Measurements from ENCODE around the gene GPAM.

The GPAM gene

GRCh38 chr10:112225771-112226438, 42.3 kb upstream of the GPAM start:
- Histone ChIP-seq H3K4me1 (ENCODE audit: control insufficient read depth, insufficient read depth, low read length) (no peaks in the 10 kb centered on the region), H3K9me3 (ENCODE audit: control insufficient read depth, low read length) (no peaks in the 10 kb centered on the region), H3K27ac (ENCODE audit: insufficient read depth, low read depth, low read length, poor library complexity, severe bottlenecking) (no peak overlapping the region), H3K4me3 (ENCODE audit: insufficient read depth, low read depth, low read length) (no peak overlapping the region), H3K27me3 (ENCODE audit: control insufficient read depth, insufficient read depth, low read length, poor library complexity, severe bottlenecking) (no peaks in the 10 kb centered on the region), H3K36me3 (ENCODE audit: control insufficient read depth, insufficient read depth, low read length) (no peaks in the 10 kb centered on the region)
- 95 to 97% methylated on average over 2 to 4 of the region's 4 CpGs for WGBS, 2 experiments

- no peaks in the 10 kb centered on the region for H3K9me3 ChIP-seq (ENCODE audit: control insufficient read depth, low read length)
- H3K27ac ChIP-seq (ENCODE audit: insufficient read depth, low read depth, low read length, poor library complexity, severe bottlenecking): no peak overlapping the region
- no peaks in the 10 kb centered on the region for H3K4me1 ChIP-seq (ENCODE audit: control insufficient read depth, insufficient read depth, low read length)
- 86 to 95% methylated on average over 3 of the region's 3 CpGs for WGBS, 2 experiments
- no peak overlapping the region for H3K4me3 ChIP-seq (ENCODE audit: insufficient read depth, low read depth, low read length)
- H3K27me3 ChIP-seq (ENCODE audit: control insufficient read depth, insufficient read depth, low read length, poor library complexity, severe bottlenecking): no peaks in the 10 kb centered on the region
- H3K36me3 ChIP-seq (ENCODE audit: control insufficient read depth, insufficient read depth, low read length): no peaks in the 10 kb centered on the region
Observed at GRCh38 chr10:112224933-112225529, 41.5 kb upstream of the GPAM start.

GRCh38 chr10:112223725-112224124, 40.2 kb upstream of the GPAM start:
- Histone ChIP-seq H3K27me3 (ENCODE audit: control insufficient read depth, insufficient read depth, low read length, poor library complexity, severe bottlenecking) (no peaks in the 10 kb centered on the region), H3K4me1 (ENCODE audit: control insufficient read depth, insufficient read depth, low read length) (no peaks in the 10 kb centered on the region), H3K9me3 (ENCODE audit: control insufficient read depth, low read length) (no peaks in the 10 kb centered on the region), H3K4me3 (ENCODE audit: insufficient read depth, low read depth, low read length) (no peak overlapping the region), H3K36me3 (ENCODE audit: control insufficient read depth, insufficient read depth, low read length) (no peaks in the 10 kb centered on the region), H3K27ac (ENCODE audit: insufficient read depth, low read depth, low read length, poor library complexity, severe bottlenecking) (no peak overlapping the region)
- WGBS, 2 experiments: 79 to 93% methylated on average over 2 of the region's 2 CpGs

GRCh38 chr10:112222799-112223198, 39.2 kb upstream of the GPAM start:
- Histone ChIP-seq H3K27me3 (ENCODE audit: control insufficient read depth, insufficient read depth, low read length, poor library complexity, severe bottlenecking) (no peaks in the 10 kb centered on the region), H3K36me3 (ENCODE audit: control insufficient read depth, insufficient read depth, low read length) (no peaks in the 10 kb centered on the region), H3K4me3 (ENCODE audit: insufficient read depth, low read depth, low read length) (no peak overlapping the region), H3K9me3 (ENCODE audit: control insufficient read depth, low read length) (no peaks in the 10 kb centered on the region), H3K4me1 (ENCODE audit: control insufficient read depth, insufficient read depth, low read length) (no peaks in the 10 kb centered on the region), H3K27ac (ENCODE audit: insufficient read depth, low read depth, low read length, poor library complexity, severe bottlenecking) (no peak overlapping the region)
- 87 to 90% methylated on average over 2 of the region's 2 CpGs for WGBS, 2 experiments

- H3K9me3 ChIP-seq (ENCODE audit: control insufficient read depth, low read length): no peaks in the 10 kb centered on the region
- H3K27me3 ChIP-seq (ENCODE audit: control insufficient read depth, insufficient read depth, low read length, poor library complexity, severe bottlenecking): no peaks in the 10 kb centered on the region
- 84 to 100% methylated on average over 1 to 3 of the region's 3 CpGs for WGBS, 2 experiments
- H3K36me3 ChIP-seq (ENCODE audit: control insufficient read depth, insufficient read depth, low read length): no peaks in the 10 kb centered on the region
- no peak overlapping the region for H3K27ac ChIP-seq (ENCODE audit: insufficient read depth, low read depth, low read length, poor library complexity, severe bottlenecking)
- no peak overlapping the region for H3K4me3 ChIP-seq (ENCODE audit: insufficient read depth, low read depth, low read length)
- H3K4me1 ChIP-seq (ENCODE audit: control insufficient read depth, insufficient read depth, low read length): no peaks in the 10 kb centered on the region
Observed at GRCh38 chr10:112221545-112221944, 38.0 kb upstream of the GPAM start.

GRCh38 chr10:112218960-112219359, 35.4 kb upstream of the GPAM start:
- Histone ChIP-seq H3K4me1 (ENCODE audit: control insufficient read depth, insufficient read depth, low read length) (peaks cover 10% of the 10 kb centered on the region), H3K27ac (ENCODE audit: insufficient read depth, low read depth, low read length, poor library complexity, severe bottlenecking) (no peak overlapping the region), H3K4me3 (ENCODE audit: insufficient read depth, low read depth, low read length) (no peak overlapping the region), H3K36me3 (ENCODE audit: control insufficient read depth, insufficient read depth, low read length) (no peaks in the 10 kb centered on the region), H3K9me3 (ENCODE audit: control insufficient read depth, low read length) (no peaks in the 10 kb centered on the region), H3K27me3 (ENCODE audit: control insufficient read depth, insufficient read depth, low read length, poor library complexity, severe bottlenecking) (no peaks in the 10 kb centered on the region)
- 70 to 94% methylated on average over 2 of the region's 2 CpGs for WGBS, 2 experiments

GRCh38 chr10:112218036-112218390, 34.4 kb upstream of the GPAM start:
- no peak overlapping the region for H3K4me3 ChIP-seq (ENCODE audit: insufficient read depth, low read depth, low read length)
- H3K9me3 ChIP-seq (ENCODE audit: control insufficient read depth, low read length): no peaks in the 10 kb centered on the region
- no peaks in the 10 kb centered on the region for H3K27me3 ChIP-seq (ENCODE audit: control insufficient read depth, insufficient read depth, low read length, poor library complexity, severe bottlenecking)
- H3K27ac ChIP-seq (ENCODE audit: insufficient read depth, low read depth, low read length, poor library complexity, severe bottlenecking): no peak overlapping the region
- H3K4me1 ChIP-seq (ENCODE audit: control insufficient read depth, insufficient read depth, low read length): peaks cover 10% of the 10 kb centered on the region
- WGBS, 2 experiments: 86 to 90% methylated on average over 4 of the region's 4 CpGs
- H3K36me3 ChIP-seq (ENCODE audit: control insufficient read depth, insufficient read depth, low read length): no peaks in the 10 kb centered on the region

- Histone ChIP-seq H3K4me3 (ENCODE audit: insufficient read depth, low read depth, low read length) (no peak overlapping the region), H3K9me3 (ENCODE audit: control insufficient read depth, low read length) (no peaks in the 10 kb centered on the region), H3K27ac (ENCODE audit: insufficient read depth, low read depth, low read length, poor library complexity, severe bottlenecking) (no peak overlapping the region), H3K4me1 (ENCODE audit: control insufficient read depth, insufficient read depth, low read length) (peaks cover 10% of the 10 kb centered on the region), H3K27me3 (ENCODE audit: control insufficient read depth, insufficient read depth, low read length, poor library complexity, severe bottlenecking) (no peaks in the 10 kb centered on the region), H3K36me3 (ENCODE audit: control insufficient read depth, insufficient read depth, low read length) (no peaks in the 10 kb centered on the region)
- WGBS, 2 experiments: 88 to 91% methylated on average over 3 of the region's 4 CpGs
Observed at GRCh38 chr10:112217386-112218035, 33.9 kb upstream of the GPAM start.

GRCh38 chr10:112216966-112217365, 33.4 kb upstream of the GPAM start:
- Histone ChIP-seq H3K36me3 (ENCODE audit: control insufficient read depth, insufficient read depth, low read length) (no peaks in the 10 kb centered on the region), H3K4me3 (ENCODE audit: insufficient read depth, low read depth, low read length) (no peak overlapping the region), H3K27ac (ENCODE audit: insufficient read depth, low read depth, low read length, poor library complexity, severe bottlenecking) (no peak overlapping the region), H3K27me3 (ENCODE audit: control insufficient read depth, insufficient read depth, low read length, poor library complexity, severe bottlenecking) (no peaks in the 10 kb centered on the region), H3K9me3 (ENCODE audit: control insufficient read depth, low read length) (no peaks in the 10 kb centered on the region), H3K4me1 (ENCODE audit: control insufficient read depth, insufficient read depth, low read length) (peaks cover 10% of the 10 kb centered on the region)
- 94 to 99% methylated on average over 4 to 5 of the region's 5 CpGs for WGBS, 2 experiments

- 100% methylated on average over 2 of the region's 2 CpGs for WGBS, 2 experiments
- Histone ChIP-seq H3K4me3 (ENCODE audit: insufficient read depth, low read depth, low read length) (no peak overlapping the region), H3K4me1 (ENCODE audit: control insufficient read depth, insufficient read depth, low read length) (peaks cover 10% of the 10 kb centered on the region), H3K36me3 (ENCODE audit: control insufficient read depth, insufficient read depth, low read length) (no peaks in the 10 kb centered on the region), H3K27ac (ENCODE audit: insufficient read depth, low read depth, low read length, poor library complexity, severe bottlenecking) (no peak overlapping the region), H3K9me3 (ENCODE audit: control insufficient read depth, low read length) (no peaks in the 10 kb centered on the region), H3K27me3 (ENCODE audit: control insufficient read depth, insufficient read depth, low read length, poor library complexity, severe bottlenecking) (no peaks in the 10 kb centered on the region)
Observed at GRCh38 chr10:112216151-112216550, 32.6 kb upstream of the GPAM start.
